ENCODE measurements around the gene C9.

- TF ChIP-seq CTCF (optimal IDR thresholded peaks at IDR 0.05 in 1 of 3, IDR thresholded peaks at IDR 0.05 in 1 of 3, conservative IDR thresholded peaks at IDR 0.05 in 1 of 3; ENCODE audit: extremely low read depth in 1 of 3, insufficient read depth in 2 of 3, low read length in 3 of 3) (no peak), EZH2 (IDR thresholded peaks at IDR 0.05; ENCODE audit: low read length) (no peak)
Measured at GRCh38 chr5:39364367-39364766, at the start of gene C9.
